ENCODE results near the gene DVL1. TPM values are rescaled to one million over a fixed set of nuclear protein-coding genes. Genes with fewer than 3 reads are reported as not detected.

The DVL1 gene
- total RNA-seq, 1 donor from 2014 or later: 78.6 TPM

- H3K4me3 ChIP-seq (ENCODE audit: low read depth, low read length): no peak overlapping the region
- TF ChIP-seq CTCF (conservative IDR thresholded peaks at IDR 0.05; ENCODE audit: low read depth, low read length): no peak
- no peak for DNase-seq (ENCODE audit: low read depth)
Measured at GRCh38 chr1:1335792-1336248, 13.4 kb downstream of the DVL1 start.

- no peak overlapping the region for H3K4me3 ChIP-seq (ENCODE audit: low read depth, low read length)
- TF ChIP-seq CTCF (conservative IDR thresholded peaks at IDR 0.05; ENCODE audit: low read depth, low read length): no peak
- DNase-seq (ENCODE audit: low read depth): no peak
Measured at GRCh38 chr1:1335283-1335682, 13.9 kb downstream of the DVL1 start.

GRCh38 chr1:1334835-1335234 is 14.4 kb downstream of the DVL1 start:
- TF ChIP-seq CTCF (conservative IDR thresholded peaks at IDR 0.05; ENCODE audit: low read depth, low read length): no peak
- no peak overlapping the region for H3K4me3 ChIP-seq (ENCODE audit: low read depth, low read length)
- DNase-seq (ENCODE audit: low read depth): no peak

GRCh38 chr1:1333551-1334241 is 15.5 kb downstream of the DVL1 start:
- no peak for TF ChIP-seq CTCF (conservative IDR thresholded peaks at IDR 0.05; ENCODE audit: low read depth, low read length)
- no peak for DNase-seq (ENCODE audit: low read depth)
- H3K4me3 ChIP-seq (ENCODE audit: low read depth, low read length): no peak overlapping the region

- no peak overlapping the region for H3K4me3 ChIP-seq (ENCODE audit: low read depth, low read length)
- DNase-seq (ENCODE audit: low read depth): no peak
- TF ChIP-seq CTCF (conservative IDR thresholded peaks at IDR 0.05; ENCODE audit: low read depth, low read length): no peak
Measured at GRCh38 chr1:1332774-1333480, 16.3 kb downstream of the DVL1 start.

GRCh38 chr1:1332031-1332755 is 17.0 kb downstream of the DVL1 start:
- no peak overlapping the region for H3K4me3 ChIP-seq (ENCODE audit: low read depth, low read length)
- no peak for DNase-seq (ENCODE audit: low read depth)
- no peak for TF ChIP-seq CTCF (conservative IDR thresholded peaks at IDR 0.05; ENCODE audit: low read depth, low read length)

All from epithelial cell of proximal tubule (primary cell).